DOHH2 (cell line): ENCODE measurements around the gene ST3GAL4.
"Not testable (repeated sequence)": the region's sequence is repeated elsewhere in the genome, so short reads cannot be mapped to it uniquely, and the experiment has no call there.

Source experiments
- H3F3A ChIP-seq: fragments of 200-600 bp; sonication (generic), shearing (Covaris generic); 2 replicates; pipeline ENCODE4 v1.6.0; 2016; ENCODE audit warnings: antibody characterized with exemption, mild to moderate bottlenecking; ENCODE audit not compliant: control insufficient read depth, insufficient read depth
- H3K27ac ChIP-seq: fragments of 200-600 bp; sonication (generic); 2 replicates; pipeline ENCODE4 v1.5.1; 2014; ENCODE audit warnings: low read depth, mild to moderate bottlenecking, low read length, moderate library complexity
- H3K27me3 ChIP-seq: fragments of 200-600 bp; sonication (generic); 2 replicates; pipeline ENCODE4 v1.6.1; 2014; ENCODE audit warnings: mild to moderate bottlenecking, low read length, mixed read lengths; ENCODE audit not compliant: control insufficient read depth
- H3K36me3 ChIP-seq: fragments of 200-600 bp; sonication (generic); 2 replicates; pipeline ENCODE4 v1.6.1; 2014; ENCODE audit warnings: mild to moderate bottlenecking, low read length, moderate library complexity, mixed read lengths; ENCODE audit not compliant: control insufficient read depth
- H3K4me1 ChIP-seq: fragments of 200-600 bp; sonication (generic); 2 replicates; pipeline ENCODE4 v1.6.1; 2014; ENCODE audit warnings: mild to moderate bottlenecking, low read length, mixed read lengths; ENCODE audit not compliant: control insufficient read depth
- H3K4me2 ChIP-seq: fragments of 200-600 bp; sonication (generic); 2 replicates; pipeline ENCODE4 v1.6.0; 2014; ENCODE audit warnings: mild to moderate bottlenecking, low read length, moderate library complexity
- H3K4me3 ChIP-seq: fragments of 200-600 bp; sonication (generic); 2 replicates; pipeline ENCODE4 v1.5.1; 2014; ENCODE audit warnings: mild to moderate bottlenecking, low read length, mixed read lengths
- H3K79me2 ChIP-seq: fragments of 200-600 bp; sonication (generic); 2 replicates; pipeline ENCODE4 v1.6.1; 2014; ENCODE audit warnings: mild to moderate bottlenecking, low read length, mixed read lengths; ENCODE audit not compliant: control insufficient read depth
- H3K9me2 ChIP-seq: fragments of 200-600 bp; sonication (generic); replicated peaks from 2 replicates; pipeline ENCODE4 v1.6.1; 2014; ENCODE audit warnings: mild to moderate bottlenecking, low read length, mixed read lengths; ENCODE audit not compliant: control insufficient read depth
- H3K9me3 ChIP-seq: fragments of 200-600 bp; sonication (generic); 2 replicates; pipeline ENCODE4 v1.6.1; 2014; ENCODE audit warnings: antibody characterized with exemption, low read length, mixed read lengths; ENCODE audit not compliant: control insufficient read depth, insufficient read depth
- H4K20me1 ChIP-seq: fragments of 200-600 bp; sonication (generic); 2 replicates; pipeline ENCODE4 v1.6.0; 2014; ENCODE audit warnings: low read depth, mild to moderate bottlenecking, antibody characterized with exemption, low read length, moderate library complexity; ENCODE audit not compliant: control insufficient read depth, insufficient read depth
- CTCF ChIP-seq: fragments of 200-600 bp; sonication (generic); IDR thresholded peaks from one replicate; pipeline ENCODE4 v1.5.1; 2014; ENCODE audit warnings: antibody characterized with exemption, mild to moderate bottlenecking, low read depth, low read length; ENCODE audit not compliant: poor library complexity, severe bottlenecking
- EZH2phosphoT487 ChIP-seq: fragments of 200-600 bp; sonication (generic); IDR thresholded peaks from 2 replicates; pipeline ENCODE4 v1.6.1; 2017; ENCODE audit warnings: borderline replicate concordance, mild to moderate bottlenecking, antibody characterized with exemption, low read length, moderate library complexity, mixed read lengths

The ST3GAL4 gene

GRCh38 chr11:126370016-126370415 lies 14.5 kb downstream of the ST3GAL4 start:
- Histone ChIP-seq H3K4me2 (no peak overlapping the region), H3K27me3 (no peaks in the 10 kb centered on the region), H3K4me3 (no peak overlapping the region), H3K27ac (no peak overlapping the region), H3K9me2 (no peaks in the 10 kb centered on the region), H3K9me3 (no peaks in the 10 kb centered on the region), H3K36me3 (no peaks in the 10 kb centered on the region), H3K79me2 (no peaks in the 10 kb centered on the region), H3F3A (no peaks in the 10 kb centered on the region), H3K4me1 (peaks cover 13% of the 10 kb centered on the region), H4K20me1 (no peaks in the 10 kb centered on the region)
- TF ChIP-seq EZH2phosphoT487 (no peak), CTCF (no peak)

GRCh38 chr11:126371595-126371994 lies 16.1 kb downstream of the ST3GAL4 start:
- Histone ChIP-seq H3K4me1 (peaks cover 13% of the 10 kb centered on the region), H3F3A (no peaks in the 10 kb centered on the region), H3K9me2 (no peaks in the 10 kb centered on the region), H3K4me2 (no peak overlapping the region), H3K4me3 (no peak overlapping the region), H3K27ac (no peak overlapping the region), H3K27me3 (no peaks in the 10 kb centered on the region), H3K79me2 (no peaks in the 10 kb centered on the region), H3K9me3 (no peaks in the 10 kb centered on the region), H3K36me3 (no peaks in the 10 kb centered on the region), H4K20me1 (no peaks in the 10 kb centered on the region)
- TF ChIP-seq CTCF = no peak
- no peak for TF ChIP-seq EZH2phosphoT487

- H3K4me3 ChIP-seq, H3K79me2 ChIP-seq, H3F3A ChIP-seq, H3K9me2 ChIP-seq, H3K4me2 ChIP-seq, H3K27me3 ChIP-seq, H4K20me1 ChIP-seq, H3K36me3 ChIP-seq, H3K27ac ChIP-seq, H3K9me3 ChIP-seq: not testable (repeated sequence)
- peaks cover 11% of the 10 kb centered on the region for H3K4me1 ChIP-seq
These were observed 18.0 kb downstream of the ST3GAL4 start for GRCh38 chr11:126373389-126374066.

- H3K79me2 ChIP-seq, H3K9me2 ChIP-seq, H3K27ac ChIP-seq, H3K36me3 ChIP-seq, H3K4me3 ChIP-seq, H3K4me2 ChIP-seq, H3K27me3 ChIP-seq, H3K4me1 ChIP-seq, H3K9me3 ChIP-seq, H3F3A ChIP-seq, H4K20me1 ChIP-seq: not testable (repeated sequence)
These were observed 19.2 kb downstream of the ST3GAL4 start for GRCh38 chr11:126374562-126375300.
